Left kidney (tissue), 2 donors: Measurements from ENCODE around the gene CCDC78. TPM values are rescaled to one million over a fixed set of nuclear protein-coding genes. Genes with fewer than 3 reads are reported as not detected.
"Not testable (repeated sequence)": the region's sequence is repeated elsewhere in the genome, so short reads cannot be mapped to it uniquely, and the experiment has no call there.

ENCODE experiments used
- DNase-seq: peaks from one replicate; pipeline ENCODE4 v3.0.0-alpha.2; 2013
- polyA plus RNA-seq: library from polyadenylated mRNA; unstranded; fragments of 120-200 nt; gene quantifications from one replicate; pipeline ENCODE4 v1.2.1, GENCODE V29; 2013; ENCODE audit not compliant: insufficient read length

CCDC78 gene
- polyA plus RNA-seq, 1 donor, result 2.0 TPM

DNA sequence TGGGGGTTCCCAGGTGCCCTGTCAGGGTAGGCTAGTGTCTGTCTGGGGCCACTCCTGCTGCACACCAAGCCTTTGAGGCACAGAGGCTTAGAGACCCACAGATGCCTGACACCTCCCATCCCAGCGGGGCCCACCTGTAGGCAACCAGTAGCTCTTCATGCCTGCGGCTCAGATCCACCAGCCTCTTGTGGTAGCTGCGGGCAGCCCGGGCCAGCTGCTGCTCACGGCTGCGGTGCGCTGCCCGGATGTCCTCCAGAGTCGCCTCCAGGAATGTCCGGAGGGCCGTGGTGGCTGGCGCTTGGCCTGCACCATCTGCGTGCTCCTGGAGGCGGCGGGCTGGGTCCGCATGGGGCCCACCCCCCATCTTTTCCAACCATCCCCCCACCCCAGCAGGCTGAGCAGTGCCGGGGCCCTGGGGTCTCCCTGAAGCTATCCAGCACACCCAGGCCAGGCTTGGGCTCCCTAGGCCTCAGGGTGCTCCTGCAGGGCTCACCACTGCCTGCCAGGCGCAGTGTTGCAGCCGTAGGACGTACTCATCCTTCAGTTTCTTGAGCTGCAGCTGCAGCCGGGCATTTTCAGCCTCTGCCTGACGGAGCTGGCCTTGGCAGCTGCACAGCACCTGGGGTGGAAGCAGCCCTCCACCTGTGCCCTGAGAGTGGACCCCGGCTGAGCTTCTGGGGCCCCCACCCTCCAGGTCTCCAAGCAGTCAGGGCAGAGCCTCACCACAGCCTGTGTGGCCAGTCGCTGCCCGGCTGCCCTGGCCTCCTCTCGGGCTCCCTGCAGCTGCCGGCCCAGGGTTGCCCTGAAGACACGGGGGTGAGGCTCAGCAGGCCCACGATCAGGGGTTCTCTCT lies 1.8 kb downstream of the CCDC78 start:
- no peak for DNase-seq

GRCh38 chr16:723695-724094 lies 2.5 kb downstream of the CCDC78 start:
- no peak for DNase-seq

DNA sequence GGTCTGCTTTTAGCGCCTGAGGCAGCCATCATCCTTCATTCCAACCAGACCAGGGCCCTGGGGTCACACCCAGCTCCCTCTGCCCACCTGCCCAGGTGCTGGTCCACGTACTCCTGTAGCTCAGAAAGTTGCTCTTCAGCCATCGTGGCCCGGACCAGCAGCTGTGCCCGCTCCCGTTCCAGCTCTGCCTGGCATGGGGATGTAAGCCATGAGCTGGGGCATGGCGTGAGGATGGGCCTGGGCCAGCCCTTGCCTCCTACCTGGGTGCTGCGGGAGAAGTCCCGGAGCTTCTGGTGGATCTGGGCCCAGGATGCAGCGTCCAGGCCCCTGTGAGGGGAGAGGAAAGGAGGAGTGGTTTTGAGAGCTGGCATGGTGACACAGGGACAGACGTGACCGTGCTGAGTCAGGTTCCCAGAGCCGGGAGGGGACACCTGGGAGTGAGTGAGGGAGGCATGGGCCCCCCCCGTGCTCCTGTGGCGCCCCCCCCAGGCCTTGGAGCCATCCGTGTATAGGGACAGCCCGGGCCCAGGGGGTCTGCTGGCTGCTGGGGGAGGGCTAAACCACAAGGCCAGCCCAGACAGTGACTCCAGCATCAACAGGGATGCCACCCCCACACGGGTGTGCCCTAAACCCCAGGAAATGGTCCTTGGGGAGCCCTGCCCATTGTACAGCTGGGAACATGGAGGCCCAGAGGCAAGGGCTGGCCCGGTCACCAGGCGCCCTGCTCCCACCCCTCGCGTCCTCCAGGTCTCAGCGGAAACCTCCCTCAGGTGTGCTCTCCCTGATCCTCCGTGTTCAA lies 3.2 kb downstream of the CCDC78 start:
- DNase-seq, result no peak

- DNase-seq, result no peak
Measured at GRCh38 chr16:721765-722540, 4.3 kb downstream of the CCDC78 start.

GRCh38 chr16:720990-721764 lies 5.1 kb downstream of the CCDC78 start, which contains the start of gene ANTKMT:
TSS of gene ANTKMT (plus strand) at chr16:721146. CDS start at chr16:721275, 129 bp downstream.
- peak; percentile 72 for DNase-seq

DNA sequence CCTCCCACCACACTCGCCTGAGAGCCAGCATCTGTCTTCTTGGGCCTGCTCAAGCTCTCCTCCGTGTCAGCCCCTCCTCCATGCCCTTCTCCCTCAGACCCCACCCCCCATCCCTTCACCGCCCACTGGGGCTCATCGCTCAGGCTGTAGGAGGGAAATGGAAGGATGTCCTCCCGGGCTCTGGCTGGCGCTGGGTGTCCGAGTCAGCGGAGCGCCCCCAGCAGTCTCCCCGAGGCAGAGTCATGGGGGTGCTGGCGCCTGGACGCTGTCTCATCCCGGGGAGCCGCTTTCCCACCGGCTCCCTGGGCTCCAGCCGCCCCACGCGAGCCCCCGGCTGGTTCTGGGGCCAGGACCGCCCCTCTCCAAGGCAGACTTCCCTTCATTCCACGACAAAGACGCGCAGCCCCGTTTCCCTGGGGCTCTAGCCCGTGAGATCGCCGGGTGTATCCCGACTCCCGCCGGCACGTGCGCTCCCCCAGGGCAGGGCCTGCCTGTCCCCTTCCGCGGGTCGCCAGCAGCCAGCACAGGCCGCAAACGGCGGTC lies 5.7 kb downstream of the CCDC78 start:
- DNase-seq, result peak; percentile 61

GRCh38 chr16:719815-720446 lies 6.3 kb downstream of the CCDC78 start:
- no peak for DNase-seq

GRCh38 chr16:718922-719321 lies 7.3 kb downstream of the CCDC78 start:
- DNase-seq, result no peak

DNA sequence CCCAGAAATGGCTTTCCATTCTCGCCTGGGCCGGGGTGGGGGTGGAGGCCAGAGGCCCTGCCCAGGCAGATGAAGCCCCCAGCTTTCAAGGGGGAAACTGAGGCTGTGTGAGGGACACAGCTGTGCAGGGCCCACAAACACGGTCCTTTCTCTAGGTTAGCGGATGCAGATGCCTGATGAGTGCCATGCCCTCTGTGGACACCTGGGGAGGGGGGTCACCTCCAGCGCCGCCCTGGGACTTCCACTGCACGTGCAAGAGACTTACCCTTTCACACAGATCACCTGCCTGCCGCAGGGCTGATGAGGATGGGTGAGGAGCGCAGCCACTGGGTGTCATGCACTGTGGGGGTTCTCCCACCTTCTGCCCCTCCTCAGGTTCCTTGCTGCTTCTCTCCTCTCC lies 7.9 kb downstream of the CCDC78 start:
- no peak for DNase-seq

DNA sequence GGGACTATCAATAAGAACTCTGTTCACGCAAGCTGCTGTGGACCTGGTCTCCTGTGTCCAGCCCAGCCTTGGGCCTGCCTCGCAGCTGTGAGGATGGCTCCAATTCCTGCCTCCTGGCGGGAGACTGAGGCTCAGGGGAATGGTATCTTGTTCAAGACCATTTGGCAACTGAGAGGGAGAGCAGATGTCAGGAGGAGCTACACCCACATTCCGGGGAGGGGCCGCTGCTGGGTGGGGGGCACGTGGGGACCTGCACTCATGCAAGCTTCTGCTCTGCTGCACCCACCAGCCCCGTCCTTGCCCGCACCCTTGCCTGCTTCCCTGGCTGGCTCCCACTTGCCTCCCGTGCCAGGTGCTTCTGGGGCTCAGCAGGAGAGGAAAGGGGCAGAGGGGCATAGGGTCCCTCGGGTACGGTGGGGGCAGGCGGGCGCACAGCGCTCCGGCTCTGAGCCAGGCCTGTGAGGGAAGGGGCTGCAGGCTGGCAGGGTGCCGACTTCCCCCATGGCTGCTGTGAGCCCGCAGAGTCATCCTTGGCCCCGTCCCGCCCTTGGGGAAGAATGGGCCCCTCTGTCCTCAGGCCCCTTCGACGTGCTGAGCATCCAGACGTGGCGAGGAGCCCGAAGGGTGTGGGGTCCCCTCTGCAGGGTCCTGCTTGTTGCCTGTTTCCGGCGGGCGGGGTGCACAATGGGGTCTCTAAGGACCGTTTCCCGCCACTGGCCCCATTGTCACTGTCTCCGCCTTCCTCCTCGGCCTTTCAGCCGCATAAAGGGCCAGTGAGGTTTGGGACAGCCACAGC lies 8.6 kb downstream of the CCDC78 start:
- DNase-seq, result no peak

DNA sequence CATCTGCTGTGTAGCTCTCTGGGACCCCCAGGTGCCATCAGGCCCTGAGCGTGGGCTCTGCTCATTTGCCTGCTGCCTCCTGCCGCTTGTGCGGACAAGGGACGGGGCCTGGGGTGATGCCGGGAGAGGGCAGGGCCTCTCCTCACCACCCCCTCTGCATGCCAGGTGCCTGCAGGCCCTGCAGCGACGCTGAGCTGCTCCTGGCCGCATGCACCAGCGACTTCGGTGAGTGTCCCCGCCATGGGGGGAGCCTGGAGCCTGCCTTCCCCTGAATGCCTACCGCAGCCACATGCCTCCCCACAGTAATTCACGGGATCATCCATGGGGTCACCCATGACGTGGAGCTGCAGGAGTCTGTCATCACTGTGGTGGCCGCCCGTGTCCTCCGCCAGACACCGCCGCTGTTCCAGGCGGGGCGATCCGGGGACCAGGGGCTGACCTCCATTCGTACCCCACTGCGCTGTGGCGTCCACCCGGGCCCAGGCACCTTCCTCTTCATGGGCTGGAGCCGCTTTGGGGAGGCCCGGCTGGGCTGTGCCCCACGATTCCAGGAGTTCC lies 9.4 kb downstream of the CCDC78 start:
- DNase-seq, result no peak

GRCh38 chr16:716200-716568 lies 10.1 kb downstream of the CCDC78 start:
- no peak for DNase-seq

- DNase-seq, result no peak
Measured at GRCh38 chr16:715477-716199, 10.6 kb downstream of the CCDC78 start.

- DNase-seq, result no peak
Measured at GRCh38 chr16:714558-715476, 11.4 kb downstream of the CCDC78 start, which contains the start of gene METRN. TSS of gene METRN (plus strand) at chr16:715118. CDS start at chr16:715290, 172 bp downstream.

DNA sequence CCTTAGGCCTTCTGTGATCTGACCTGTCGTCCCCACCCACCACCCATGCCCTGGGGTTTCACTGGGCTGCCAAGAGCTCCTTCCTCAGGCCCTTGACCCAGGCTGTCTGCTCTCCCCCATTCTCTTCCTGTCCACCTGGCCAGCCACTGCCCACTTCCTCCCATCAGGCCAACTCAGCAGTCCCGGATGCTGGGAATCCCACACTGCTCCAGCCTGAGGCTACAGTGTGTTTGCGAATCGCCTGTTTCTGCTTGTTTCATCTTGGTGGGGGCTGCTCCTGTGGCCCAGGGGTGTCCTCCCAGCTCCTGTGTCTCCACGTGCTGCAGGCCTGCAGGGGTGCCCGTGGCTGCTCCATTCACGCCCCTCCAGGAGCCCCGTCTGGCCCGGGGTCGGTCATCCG lies 12.2 kb downstream of the CCDC78 start:
- DNase-seq, result no peak

DNA sequence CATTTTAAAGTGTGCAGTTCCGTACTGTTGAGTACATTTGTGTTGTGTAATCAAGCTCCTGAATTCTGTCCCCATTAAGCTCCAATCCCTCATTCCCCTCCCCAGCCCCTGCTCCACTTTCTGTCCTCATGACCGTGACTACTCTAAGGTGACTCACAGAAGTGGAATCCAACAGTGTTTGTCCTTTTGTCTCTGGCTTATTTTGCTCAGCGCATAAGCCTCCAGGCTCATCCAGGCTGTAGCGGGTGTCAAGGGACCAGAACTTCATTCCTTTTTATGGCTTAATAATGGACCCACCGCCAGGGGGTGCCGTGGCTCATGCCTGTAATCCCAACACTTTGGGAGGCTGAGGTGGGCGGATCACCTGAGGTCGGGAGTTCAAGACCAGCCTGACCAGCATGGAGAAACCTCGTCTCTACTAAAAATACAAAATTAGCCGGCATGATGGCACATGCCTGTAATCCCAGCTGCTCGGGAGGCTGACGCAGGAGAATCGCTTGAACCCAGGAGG lies 13.4 kb downstream of the CCDC78 start:
- DNase-seq, result not testable (repeated sequence)

- no peak for DNase-seq
Measured at GRCh38 chr16:711548-712320, 14.5 kb downstream of the CCDC78 start.
